HG02870 (cell line): Measurements from ENCODE around the gene CADPS2.
A peak's percentile ranks its signal among the peaks of the same experiment; 100 is the strongest.

ENCODE experiments used
- ATAC-seq: cut with Tn5 transposase; IDR thresholded peaks from one replicate; pipeline ENCODE4 v1.9.1; 2021; ENCODE audit warnings: mild to moderate bottlenecking, moderate library complexity; ENCODE audit not compliant: unreplicated experiment

The CADPS2 gene

GRCh38 chr7:122544463-122544862 lies 341.8 kb downstream of the CADPS2 start:
- ATAC-seq, result peak; percentile 99

GRCh38 chr7:122543891-122544290 lies 342.4 kb downstream of the CADPS2 start:
- no peak for ATAC-seq

DNA sequence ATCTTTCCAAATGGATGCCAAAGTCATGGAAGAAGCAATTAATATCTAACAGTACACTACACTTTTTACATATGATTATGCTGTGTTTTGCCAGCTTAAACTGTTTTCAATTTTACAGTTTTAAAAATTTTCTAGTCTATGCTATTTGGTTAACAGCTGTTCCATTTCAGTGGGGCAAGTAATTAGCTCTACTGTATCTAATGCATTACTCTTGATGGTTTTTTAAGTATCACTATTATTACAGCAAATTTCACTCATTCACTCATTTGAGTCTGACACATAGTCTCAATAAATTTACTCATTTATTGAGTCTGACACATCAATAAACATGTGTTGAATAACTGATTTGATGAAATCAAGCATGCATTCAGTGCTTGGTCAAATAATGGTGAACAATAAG lies 343.1 kb downstream of the CADPS2 start:
- no peak for ATAC-seq

DNA sequence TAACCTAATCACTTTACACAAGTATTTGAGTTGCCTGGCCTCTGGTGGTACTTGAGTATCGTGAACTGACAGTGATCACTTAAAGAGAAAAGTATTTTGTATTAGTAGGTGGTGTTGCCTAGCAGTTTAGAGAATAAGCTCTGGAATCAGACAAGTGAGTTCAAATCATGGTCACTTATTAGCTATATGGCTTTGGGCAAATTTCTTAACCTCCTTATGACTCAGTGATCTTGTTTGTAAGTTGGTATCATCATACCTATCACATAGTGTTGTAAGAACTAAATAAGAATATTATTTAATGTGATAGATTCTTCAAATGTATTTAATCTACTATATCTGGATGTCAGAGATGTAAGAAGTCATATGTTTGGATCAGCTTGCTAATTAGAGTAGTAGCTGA lies 351.2 kb downstream of the CADPS2 start:
- no peak for ATAC-seq

DNA sequence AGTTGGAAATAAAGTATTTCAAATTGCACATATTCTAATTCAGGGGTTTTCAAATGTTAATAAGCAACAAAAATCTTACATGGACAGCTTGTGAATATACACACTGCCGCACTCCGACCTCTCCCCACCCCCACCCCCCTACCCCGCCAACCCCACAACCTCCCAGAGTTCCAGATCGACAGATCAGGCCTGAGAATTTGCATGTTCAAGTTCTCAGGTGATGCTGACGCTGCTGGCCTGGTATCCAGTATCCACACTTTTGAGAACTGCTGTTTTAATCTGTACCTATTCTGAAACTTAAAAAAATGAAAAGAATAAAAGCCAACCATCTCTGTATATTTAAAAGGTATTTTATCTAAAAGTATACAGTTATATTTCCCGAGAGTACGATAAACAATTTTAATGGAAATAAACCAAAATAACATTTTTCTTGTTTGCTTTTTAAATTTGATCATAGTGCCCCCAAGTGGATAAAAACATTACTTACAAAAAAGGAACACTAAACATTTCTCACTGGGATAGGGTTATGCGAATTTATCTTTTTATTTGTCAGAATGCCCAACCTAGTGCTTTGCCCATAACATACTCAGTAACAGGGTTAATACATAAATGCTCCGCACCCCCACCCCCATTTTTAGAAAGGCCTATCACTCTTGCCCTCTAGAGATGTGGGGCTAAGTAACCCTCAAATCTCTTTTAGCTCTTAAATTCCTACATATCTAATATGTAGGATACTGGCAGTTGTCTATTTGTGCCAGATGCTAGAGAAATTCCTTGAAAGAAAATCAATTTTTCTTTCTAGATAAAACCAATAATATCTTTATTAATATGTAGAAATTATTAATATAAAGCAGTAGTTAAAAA lies 353.6 kb downstream of the CADPS2 start:
- ATAC-seq, result no peak

- no peak for ATAC-seq
Observed at GRCh38 chr7:122528879-122529481, 357.3 kb downstream of the CADPS2 start.

DNA sequence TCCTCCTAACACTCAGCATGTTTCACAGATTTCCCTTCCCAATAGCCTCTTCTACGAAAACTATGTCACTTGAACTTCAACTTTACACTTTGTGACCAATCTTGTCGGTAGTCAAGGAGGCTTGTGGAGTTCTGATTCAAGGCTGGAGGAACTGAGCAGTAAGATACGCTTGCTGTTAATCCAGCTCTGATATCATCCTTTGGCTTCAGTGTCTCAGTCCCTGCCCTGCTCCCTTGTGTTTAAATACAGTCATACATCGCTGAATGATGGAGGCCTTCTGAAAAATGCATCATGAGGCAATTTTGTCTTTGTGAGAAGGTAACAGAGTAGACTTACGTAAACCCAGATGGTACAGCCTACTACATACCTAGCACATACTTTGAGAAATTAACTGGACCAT lies 360.9 kb downstream of the CADPS2 start:
- no peak for ATAC-seq

DNA sequence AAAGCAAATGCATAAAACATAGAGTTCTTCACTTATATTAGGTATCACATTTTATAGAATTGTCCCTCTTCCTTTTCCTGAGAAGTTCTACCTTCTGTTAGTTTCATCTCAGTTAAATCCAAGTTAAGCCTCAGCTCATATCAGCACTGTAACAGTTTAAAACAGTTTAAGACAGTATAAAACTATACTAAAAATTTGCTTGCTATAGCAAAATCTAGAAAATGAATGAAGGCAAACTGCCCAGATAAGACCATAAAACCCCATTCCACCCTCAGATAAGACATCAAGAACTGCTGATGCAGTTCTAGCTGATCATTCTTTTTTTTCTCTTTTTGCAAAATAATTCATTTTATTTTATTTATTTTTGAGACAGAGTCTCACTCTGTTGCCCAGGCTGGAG lies 364.5 kb downstream of the CADPS2 start:
- ATAC-seq, result no peak

DNA sequence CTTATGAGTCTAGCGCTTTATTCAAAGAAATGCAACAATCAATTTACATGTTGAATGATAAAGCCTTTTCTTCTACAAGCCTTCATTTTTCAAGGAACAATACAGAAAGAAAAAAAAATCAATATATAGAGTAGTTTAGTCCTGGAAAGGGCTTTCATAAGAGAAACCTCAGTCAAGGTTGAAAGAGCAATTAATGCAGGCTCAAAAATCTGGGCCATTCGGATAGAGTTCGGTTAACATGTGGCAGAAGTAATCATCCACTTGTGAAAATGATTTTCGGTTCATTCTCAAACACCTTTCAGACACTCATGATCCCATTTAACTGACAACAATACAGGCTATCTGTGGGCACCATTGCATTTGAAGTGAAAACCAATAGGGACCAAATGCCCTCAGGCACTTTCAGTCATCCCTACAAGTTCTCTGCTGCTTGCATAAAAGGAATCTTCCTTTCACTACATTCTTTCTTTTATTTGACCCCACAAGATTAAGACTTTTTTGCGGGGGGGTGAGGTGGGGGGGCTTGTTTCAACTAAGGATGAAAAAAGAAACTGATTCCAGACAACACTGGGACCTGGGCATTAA lies 365.2 kb downstream of the CADPS2 start:
- ATAC-seq, result no peak

DNA sequence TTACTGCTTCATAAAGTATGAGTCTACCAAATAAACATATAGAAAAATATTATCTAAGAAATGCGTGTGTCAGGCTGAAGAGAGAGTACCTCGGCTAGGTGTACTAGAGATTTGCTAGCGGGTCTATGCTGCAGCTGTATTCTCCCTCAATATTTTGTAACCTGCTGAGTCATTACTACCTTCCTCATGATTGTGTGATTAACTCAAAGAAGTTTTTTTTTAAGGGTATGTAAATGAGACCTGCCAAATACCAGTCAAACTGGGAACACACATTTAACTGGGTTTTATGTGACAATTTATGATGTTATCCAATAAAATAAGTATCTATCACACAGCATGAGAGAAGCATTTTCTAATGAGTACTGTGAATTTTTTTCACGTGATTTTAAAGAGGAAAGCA lies 367.8 kb downstream of the CADPS2 start:
- no peak for ATAC-seq

DNA sequence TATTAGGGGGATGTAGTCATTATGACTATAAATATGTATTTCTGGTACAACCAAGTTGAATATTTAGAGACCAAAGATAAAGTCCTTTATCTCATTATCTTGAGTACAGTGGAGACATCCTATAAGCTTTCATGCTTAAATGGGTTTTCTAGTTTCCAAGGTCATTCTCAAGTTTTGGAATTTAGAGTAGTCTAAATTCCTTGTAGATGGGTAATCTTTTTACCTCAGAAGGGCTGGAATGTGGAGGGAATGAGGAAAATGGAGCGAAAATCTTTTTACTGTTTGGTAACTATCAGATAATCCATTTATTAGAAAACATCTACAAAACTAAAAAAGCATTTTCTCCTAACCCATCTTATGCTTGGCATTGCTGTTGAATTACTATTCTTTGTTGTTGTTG lies 368.7 kb downstream of the CADPS2 start:
- no peak for ATAC-seq

GRCh38 chr7:122515404-122515803 lies 370.9 kb downstream of the CADPS2 start:
- ATAC-seq, result no peak

GRCh38 chr7:122511268-122511667 lies 375.0 kb downstream of the CADPS2 start:
- no peak for ATAC-seq

- no peak for ATAC-seq
Observed at GRCh38 chr7:122507591-122507990, 378.7 kb downstream of the CADPS2 start.

GRCh38 chr7:122492007-122492406 lies 394.3 kb downstream of the CADPS2 start:
- no peak for ATAC-seq

DNA sequence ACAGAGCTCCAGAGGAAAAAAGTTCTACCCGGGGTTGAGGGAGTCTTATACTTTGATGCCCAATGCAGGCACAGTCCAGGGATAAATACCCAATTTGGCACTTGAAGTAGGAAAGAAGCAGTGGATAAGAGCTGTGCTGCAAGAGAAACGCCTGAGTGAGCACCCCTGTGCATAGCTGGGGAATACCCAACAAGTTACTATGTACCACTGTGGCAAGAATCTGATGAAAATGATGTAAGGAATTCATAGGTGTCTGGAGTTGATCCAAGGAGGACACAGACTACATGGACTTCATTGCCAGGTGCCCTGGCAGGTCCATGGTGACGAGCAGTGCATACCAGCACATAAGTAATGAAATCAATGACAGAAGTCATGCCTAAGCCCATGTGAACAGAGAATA lies 398.0 kb downstream of the CADPS2 start:
- ATAC-seq, result no peak

DNA sequence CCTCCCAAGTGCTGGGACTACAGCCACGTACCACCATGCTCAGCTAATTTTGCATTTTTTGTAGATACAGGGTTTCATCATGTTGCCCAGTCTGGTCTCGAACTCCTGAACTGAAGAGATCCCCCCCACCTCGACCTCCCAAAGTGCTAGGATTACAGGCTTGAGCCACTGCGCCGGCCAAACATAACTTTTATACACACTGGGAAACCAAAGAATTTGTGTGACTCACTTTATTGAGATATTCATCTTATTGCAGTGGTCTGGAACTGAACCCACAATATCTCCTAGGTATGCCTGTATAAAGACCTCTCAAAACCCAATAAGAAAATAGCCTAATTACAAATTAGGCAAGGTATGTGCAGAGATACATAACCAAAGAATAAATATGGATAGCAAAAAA lies 399.1 kb downstream of the CADPS2 start:
- ATAC-seq, result no peak

DNA sequence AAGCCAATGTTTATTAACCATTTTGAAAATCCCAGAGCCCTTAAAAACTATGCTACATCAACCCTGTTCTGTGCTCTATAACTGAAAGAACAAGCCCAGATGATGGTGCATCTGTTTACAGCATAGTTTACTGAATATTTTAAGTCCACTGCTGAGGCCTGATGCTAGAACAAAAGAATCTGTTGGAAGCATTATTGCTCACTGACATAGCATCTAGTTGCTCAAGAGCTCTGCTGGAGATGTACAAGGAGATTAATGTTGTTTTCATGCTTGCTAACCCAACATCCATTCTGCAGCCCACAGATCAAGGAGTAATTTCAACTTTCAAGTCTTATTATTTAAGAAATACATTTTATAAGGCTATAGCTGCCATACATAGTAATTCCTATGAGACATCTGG lies 400.4 kb downstream of the CADPS2 start:
- no peak for ATAC-seq

DNA sequence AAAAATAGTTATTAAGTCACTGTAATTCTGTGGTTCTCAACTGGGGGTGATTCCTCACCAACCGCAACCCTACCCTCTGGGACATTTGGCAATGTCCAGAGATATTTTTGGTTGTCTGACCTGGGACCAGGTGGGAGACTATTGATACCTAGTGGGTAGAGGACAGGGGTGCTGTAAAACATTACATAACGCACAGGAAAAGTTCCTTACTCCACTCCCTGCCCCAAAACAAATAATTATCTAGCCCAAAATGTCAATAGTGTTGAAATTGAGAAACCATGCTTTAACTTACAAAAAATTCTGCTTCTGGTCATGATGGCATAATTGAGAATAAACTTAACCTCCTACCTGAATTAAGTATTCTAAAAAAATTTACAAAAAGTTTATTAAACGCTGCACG lies 404.0 kb downstream of the CADPS2 start:
- no peak for ATAC-seq

- no peak for ATAC-seq
Observed at GRCh38 chr7:122470859-122471258, 415.4 kb downstream of the CADPS2 start.

DNA sequence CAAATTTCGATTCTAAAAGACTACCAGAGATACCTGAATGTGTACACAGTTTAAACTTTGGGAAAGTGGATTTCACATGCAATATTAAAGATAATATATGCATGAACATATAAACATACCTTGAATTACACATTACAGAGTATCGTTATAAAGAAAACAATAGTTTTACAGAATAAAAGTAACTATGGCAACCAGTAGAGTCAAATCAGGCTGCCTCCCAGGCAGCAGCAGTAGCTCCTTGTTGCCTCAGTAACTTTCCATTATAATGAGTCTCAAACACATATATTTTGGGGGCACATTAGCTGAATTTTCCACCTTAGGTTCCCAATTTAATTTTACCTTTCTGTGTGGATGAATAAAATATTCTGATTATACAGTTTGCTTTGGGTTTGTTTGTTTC lies 417.3 kb downstream of the CADPS2 start:
- ATAC-seq, result no peak
